T-helper 1 cell treated with Interleukin-12 subunit alpha and Interleukin-12 subunit beta and Interleukin-4 antibody, amounts not matched to agents 30 μg/mL and 1 μg/mL, for 36 hours (primary cell): ENCODE measurements around the gene FLVCR1.
"Not testable (repeated sequence)": the region's sequence is repeated elsewhere in the genome, so short reads cannot be mapped to it uniquely, and the experiment has no call there.

Experiments used
- H3K27ac Mint-ChIP-seq: one replicate; pipeline ENCODE4 v1.8.0; 2021; ENCODE audit warnings: mild to moderate bottlenecking, mixed read lengths
- H3K27me3 Mint-ChIP-seq: one replicate; pipeline ENCODE4 v1.8.0; 2021; ENCODE audit warnings: low read depth, mixed read lengths
- H3K36me3 Mint-ChIP-seq: one replicate; pipeline ENCODE4 v1.8.0; 2021; ENCODE audit warnings: low read depth, mixed read lengths
- H3K4me1 Mint-ChIP-seq: one replicate; pipeline ENCODE4 v1.8.0; 2021; ENCODE audit warnings: low read depth, mixed read lengths
- H3K4me3 Mint-ChIP-seq: one replicate; pipeline ENCODE4 v1.8.0; 2021; ENCODE audit warnings: mild to moderate bottlenecking, moderate library complexity, mixed read lengths
- H3K9me3 Mint-ChIP-seq: one replicate; pipeline ENCODE4 v1.8.0; 2021; ENCODE audit warnings: mixed read lengths

FLVCR1 gene

GRCh38 chr1:212857992-212858460 is at the start of gene FLVCR1:
FLVCR1 (plus strand) TSS chr1:212858275; CDS start chr1:212858453, 178 bp downstream.
- peaks cover 18% of the 10 kb centered on the region for H3K4me1 Mint-ChIP-seq
- peaks cover 10% of the 10 kb centered on the region for H3K36me3 Mint-ChIP-seq
- no peaks in the 10 kb centered on the region for H3K27me3 Mint-ChIP-seq
- no peaks in the 10 kb centered on the region for H3K9me3 Mint-ChIP-seq
- H3K27ac Mint-ChIP-seq, result peak within 1 kb of the TSS; percentile 93
- peak within 1 kb of the TSS; percentile 97 for H3K4me3 Mint-ChIP-seq

- peaks cover 2% of the 10 kb centered on the region for H3K36me3 Mint-ChIP-seq
- no peak overlapping the region for H3K27ac Mint-ChIP-seq
- H3K27me3 Mint-ChIP-seq, result peaks cover 4% of the 10 kb centered on the region
- peaks cover 3% of the 10 kb centered on the region for H3K4me1 Mint-ChIP-seq
- no peaks in the 10 kb centered on the region for H3K9me3 Mint-ChIP-seq
- no peak overlapping the region for H3K4me3 Mint-ChIP-seq
Observed at GRCh38 chr1:212814537-212815334, 43.3 kb upstream of the FLVCR1 start.

- Mint-ChIP-seq H3K4me1 (peaks cover 4% of the 10 kb centered on the region), H3K36me3 (peaks cover 2% of the 10 kb centered on the region), H3K4me3 (no peak overlapping the region), H3K9me3 (no peaks in the 10 kb centered on the region), H3K27me3 (peaks cover 6% of the 10 kb centered on the region), H3K27ac (no peak overlapping the region)
Observed at GRCh38 chr1:212816567-212817278, 41.4 kb upstream of the FLVCR1 start.

- H3K9me3 Mint-ChIP-seq, result peaks cover 4% of the 10 kb centered on the region
- no peak overlapping the region for H3K27ac Mint-ChIP-seq
- peaks cover 4% of the 10 kb centered on the region for H3K4me1 Mint-ChIP-seq
- H3K4me3 Mint-ChIP-seq, result no peak overlapping the region
- H3K36me3 Mint-ChIP-seq, result peaks cover 2% of the 10 kb centered on the region
- H3K27me3 Mint-ChIP-seq, result peaks cover 8% of the 10 kb centered on the region
Observed at GRCh38 chr1:212819726-212820125, 38.3 kb upstream of the FLVCR1 start.

GRCh38 chr1:212820969-212821368 is 37.1 kb upstream of the FLVCR1 start:
- no peak overlapping the region for H3K4me3 Mint-ChIP-seq

GRCh38 chr1:212822956-212823355 is 35.1 kb upstream of the FLVCR1 start:
- Mint-ChIP-seq H3K27ac (no peak overlapping the region), H3K36me3 (peaks cover 3% of the 10 kb centered on the region), H3K9me3 (peaks cover 16% of the 10 kb centered on the region), H3K4me3 (no peak overlapping the region), H3K27me3 (peaks cover 16% of the 10 kb centered on the region), H3K4me1 (peaks cover 4% of the 10 kb centered on the region)

More at GRCh38 chr1:212820969-212821368, 37.1 kb upstream of the FLVCR1 start:
- H3K36me3 Mint-ChIP-seq, result peaks cover under 1% of the 10 kb centered on the region
- peaks cover 8% of the 10 kb centered on the region for H3K27me3 Mint-ChIP-seq
- peaks cover 12% of the 10 kb centered on the region for H3K9me3 Mint-ChIP-seq
- no peak overlapping the region for H3K27ac Mint-ChIP-seq
- H3K4me1 Mint-ChIP-seq, result peaks cover 4% of the 10 kb centered on the region

GRCh38 chr1:212824201-212824600 is 33.9 kb upstream of the FLVCR1 start:
- Mint-ChIP-seq H3K4me1 (peaks cover 4% of the 10 kb centered on the region), H3K36me3 (peaks cover 3% of the 10 kb centered on the region), H3K9me3 (peaks cover 16% of the 10 kb centered on the region), H3K4me3 (no peak overlapping the region), H3K27ac (no peak overlapping the region), H3K27me3 (peaks cover 24% of the 10 kb centered on the region)

GRCh38 chr1:212825798-212826452 is 32.1 kb upstream of the FLVCR1 start:
- H3K27me3 Mint-ChIP-seq, result peaks cover 20% of the 10 kb centered on the region
- H3K4me1 Mint-ChIP-seq, result no peaks in the 10 kb centered on the region
- no peak overlapping the region for H3K27ac Mint-ChIP-seq

GRCh38 chr1:212827171-212827776 is 30.8 kb upstream of the FLVCR1 start:
- Mint-ChIP-seq H3K36me3 (peaks cover 3% of the 10 kb centered on the region), H3K4me3 (no peak overlapping the region), H3K4me1 (no peaks in the 10 kb centered on the region), H3K27ac (no peak overlapping the region), H3K9me3 (peaks cover 16% of the 10 kb centered on the region), H3K27me3 (peaks cover 20% of the 10 kb centered on the region)

More at GRCh38 chr1:212825798-212826452, 32.1 kb upstream of the FLVCR1 start:
- peaks cover 3% of the 10 kb centered on the region for H3K36me3 Mint-ChIP-seq
- H3K9me3 Mint-ChIP-seq, result peaks cover 16% of the 10 kb centered on the region
- H3K4me3 Mint-ChIP-seq, result no peak overlapping the region

GRCh38 chr1:212827831-212828278 is 30.2 kb upstream of the FLVCR1 start:
- Mint-ChIP-seq H3K9me3 (peaks cover 16% of the 10 kb centered on the region), H3K36me3 (peaks cover 3% of the 10 kb centered on the region), H3K27ac (no peak overlapping the region), H3K4me3 (no peak overlapping the region), H3K27me3 (peaks cover 20% of the 10 kb centered on the region), H3K4me1 (no peaks in the 10 kb centered on the region)

- H3K9me3 Mint-ChIP-seq, result peaks cover 16% of the 10 kb centered on the region
- no peaks in the 10 kb centered on the region for H3K4me1 Mint-ChIP-seq
- peaks cover 3% of the 10 kb centered on the region for H3K36me3 Mint-ChIP-seq
- no peak overlapping the region for H3K27ac Mint-ChIP-seq
- H3K27me3 Mint-ChIP-seq, result peaks cover 20% of the 10 kb centered on the region
- no peak overlapping the region for H3K4me3 Mint-ChIP-seq
Observed at GRCh38 chr1:212828395-212828794, 29.7 kb upstream of the FLVCR1 start.

GRCh38 chr1:212833211-212834207 is 24.6 kb upstream of the FLVCR1 start:
- H3K27me3 Mint-ChIP-seq, H3K27ac Mint-ChIP-seq, H3K36me3 Mint-ChIP-seq, H3K4me1 Mint-ChIP-seq, H3K4me3 Mint-ChIP-seq, H3K9me3 Mint-ChIP-seq: not testable (repeated sequence)

GRCh38 chr1:212838145-212838544 is 19.9 kb upstream of the FLVCR1 start:
- no peak overlapping the region for H3K4me3 Mint-ChIP-seq
- no peaks in the 10 kb centered on the region for H3K9me3 Mint-ChIP-seq
- H3K27me3 Mint-ChIP-seq, result no peaks in the 10 kb centered on the region
- H3K4me1 Mint-ChIP-seq, result no peaks in the 10 kb centered on the region
- H3K27ac Mint-ChIP-seq, result no peak overlapping the region
- H3K36me3 Mint-ChIP-seq, result no peaks in the 10 kb centered on the region
